GM18907 (cell line): ENCODE measurements around the gene TMEM135.
"Not testable (repeated sequence)": the region's sequence is repeated elsewhere in the genome, so short reads cannot be mapped to it uniquely, and the experiment has no call there.

Experiments used
- ATAC-seq: cut with Tn5 transposase; IDR thresholded peaks from one replicate; pipeline ENCODE4 v1.9.1; 2021; ENCODE audit warnings: mild to moderate bottlenecking, moderate library complexity; ENCODE audit not compliant: unreplicated experiment

TMEM135 gene

DNA sequence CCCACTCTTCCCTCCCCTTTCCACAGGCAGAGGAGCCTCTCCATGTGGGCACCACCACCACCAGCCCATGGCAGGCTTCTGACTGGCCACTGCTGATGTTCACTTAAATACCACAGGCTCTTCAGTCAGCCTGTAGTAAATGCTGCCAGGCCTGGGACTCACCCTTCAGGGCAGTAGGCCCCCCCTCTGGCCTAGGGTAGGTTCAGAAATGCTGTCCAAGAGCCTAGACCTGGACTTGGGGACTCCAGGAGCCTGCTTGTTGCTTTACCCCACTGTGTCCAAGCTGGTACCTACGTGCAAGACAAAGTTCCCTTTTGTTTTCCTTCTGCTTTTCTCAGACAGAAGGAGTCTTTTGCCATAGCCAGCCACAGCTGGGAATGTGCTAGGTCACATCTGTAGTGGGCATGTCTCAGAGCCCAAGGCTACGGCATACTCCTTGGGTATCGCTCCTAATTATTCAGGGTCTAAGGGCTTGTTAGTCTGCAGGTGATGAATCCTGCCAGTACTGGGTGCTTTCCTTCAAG lies 38.6 kb downstream of the TMEM135 start:
- no peak for ATAC-seq

GRCh38 chr11:87076874-87077429 lies 39.2 kb downstream of the TMEM135 start:
- no peak for ATAC-seq

DNA sequence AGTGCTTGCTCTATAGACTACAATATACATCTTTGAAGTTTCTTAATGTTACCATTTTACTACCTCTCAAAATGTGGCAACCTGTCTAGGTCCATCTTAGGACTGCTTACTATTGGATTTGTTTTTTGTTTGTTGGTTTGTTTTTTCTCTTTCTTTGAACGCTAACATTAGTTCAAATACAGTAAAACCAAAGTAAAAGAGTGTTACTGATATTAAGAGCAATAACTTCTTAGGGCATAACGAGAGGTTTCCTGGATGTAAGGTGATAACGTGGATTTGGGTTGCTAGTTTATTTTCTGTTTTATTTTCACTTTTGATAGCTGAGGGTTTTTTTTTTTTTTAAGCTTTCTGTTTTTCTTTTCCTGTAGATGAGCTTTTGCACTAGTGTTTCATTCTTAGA lies 43.6 kb downstream of the TMEM135 start:
- ATAC-seq, result peak; percentile 65

DNA sequence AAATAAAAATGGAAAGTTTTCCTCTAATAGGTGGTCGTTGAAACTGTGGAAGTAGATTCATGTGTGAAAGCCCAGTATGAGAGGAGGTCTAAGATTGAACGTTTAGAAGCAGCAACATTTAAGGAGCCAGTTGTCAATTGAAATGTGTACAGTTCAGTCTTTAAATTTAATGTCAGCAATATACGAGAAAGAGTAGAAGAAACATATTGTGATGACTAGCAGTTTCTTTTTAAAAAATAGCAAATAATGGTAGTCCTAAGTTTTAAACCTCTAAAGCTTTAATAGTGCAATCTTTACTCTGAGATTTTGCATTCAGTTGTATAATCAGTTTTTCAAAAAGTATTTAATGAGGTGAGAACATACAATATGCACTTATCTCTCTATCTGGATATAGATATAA lies 44.9 kb downstream of the TMEM135 start:
- no peak for ATAC-seq

GRCh38 chr11:87083029-87083428 lies 45.3 kb downstream of the TMEM135 start:
- no peak for ATAC-seq

DNA sequence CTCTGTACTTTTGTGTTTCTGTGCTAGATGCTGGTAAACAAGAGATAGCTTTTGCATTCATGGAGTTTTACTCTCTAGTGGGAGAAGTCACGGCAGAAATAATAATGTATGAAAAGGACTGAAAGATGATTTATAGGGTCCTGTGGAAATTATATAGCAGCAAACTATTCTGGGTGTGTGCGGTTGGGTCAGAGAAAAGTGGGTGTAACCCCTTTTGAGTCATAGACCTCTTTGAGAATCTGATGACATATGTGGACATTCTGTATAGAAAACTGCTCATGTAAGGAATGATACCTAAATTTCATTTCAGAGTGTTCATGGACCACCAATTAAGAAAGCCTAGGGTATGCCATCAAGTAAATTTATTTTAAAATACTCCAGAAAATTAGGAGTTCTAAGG lies 54.4 kb downstream of the TMEM135 start:
- no peak for ATAC-seq

- ATAC-seq, result no peak
These were observed 54.8 kb downstream of the TMEM135 start for GRCh38 chr11:87092567-87092966.

GRCh38 chr11:87097582-87097981 lies 59.8 kb downstream of the TMEM135 start:
- peak; percentile 96 for ATAC-seq

GRCh38 chr11:87101956-87102580 lies 64.3 kb downstream of the TMEM135 start:
- no peak for ATAC-seq

GRCh38 chr11:87105826-87106225 lies 68.1 kb downstream of the TMEM135 start:
- ATAC-seq, result not testable (repeated sequence)

DNA sequence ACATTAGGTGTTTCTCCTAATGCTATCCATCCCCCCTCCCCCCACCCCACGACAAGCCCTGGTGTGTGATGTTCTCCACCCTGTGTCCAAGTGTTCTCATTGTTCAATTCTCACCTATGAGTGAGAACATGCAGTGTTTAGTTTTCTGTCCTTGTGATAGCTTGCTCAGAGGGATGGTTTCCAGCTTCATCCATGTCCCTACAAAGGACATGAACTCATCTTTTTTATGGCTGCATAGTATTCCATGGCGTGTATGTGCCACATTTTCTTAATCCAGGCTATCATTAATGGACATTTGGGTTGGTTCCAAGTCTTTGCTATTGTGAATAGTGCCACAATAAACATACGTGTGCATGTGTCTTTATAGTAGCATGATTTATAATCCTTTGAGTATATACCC lies 69.6 kb downstream of the TMEM135 start:
- ATAC-seq, result not testable (repeated sequence)

GRCh38 chr11:87110443-87111131 lies 72.9 kb downstream of the TMEM135 start:
- no peak for ATAC-seq

DNA sequence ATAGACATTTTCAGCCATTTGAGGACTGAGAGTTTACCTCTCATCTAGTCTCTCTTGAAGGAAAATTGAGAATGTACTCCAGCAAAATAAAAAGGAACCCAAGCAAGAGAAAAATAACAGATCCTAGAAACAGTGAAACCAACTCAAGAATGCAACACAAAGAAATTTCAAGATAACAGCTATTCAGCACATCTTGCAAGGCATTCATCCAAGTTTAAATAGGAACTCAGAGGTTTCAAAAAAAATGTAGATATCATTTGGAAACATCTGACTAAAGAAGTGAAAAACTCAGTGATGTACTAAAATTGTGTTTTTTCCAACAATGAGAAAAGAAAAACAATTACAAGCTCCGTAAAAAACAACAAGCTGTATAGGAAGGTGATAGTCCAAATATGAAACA lies 76.4 kb downstream of the TMEM135 start:
- no peak for ATAC-seq

DNA sequence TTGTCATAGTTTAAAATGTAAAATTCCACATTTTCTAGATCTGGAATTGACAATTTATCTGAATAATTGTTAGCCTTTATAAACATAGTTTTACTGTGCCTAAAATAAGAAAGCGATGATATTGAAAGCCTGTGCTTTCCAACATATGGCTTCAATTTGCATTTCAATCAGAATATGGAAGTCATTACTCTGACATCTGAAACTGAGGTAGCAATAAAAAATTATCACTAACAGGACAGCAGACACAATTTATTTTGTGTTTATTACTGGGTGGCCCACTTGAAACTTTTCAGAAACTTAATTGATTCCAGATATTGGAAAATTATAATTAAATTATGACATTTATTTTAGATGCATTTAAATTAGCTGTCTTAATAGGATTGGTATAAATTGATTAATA lies 78.5 kb downstream of the TMEM135 start:
- no peak for ATAC-seq

- ATAC-seq, result no peak
These were observed 83.2 kb downstream of the TMEM135 start for GRCh38 chr11:87120937-87121336.

DNA sequence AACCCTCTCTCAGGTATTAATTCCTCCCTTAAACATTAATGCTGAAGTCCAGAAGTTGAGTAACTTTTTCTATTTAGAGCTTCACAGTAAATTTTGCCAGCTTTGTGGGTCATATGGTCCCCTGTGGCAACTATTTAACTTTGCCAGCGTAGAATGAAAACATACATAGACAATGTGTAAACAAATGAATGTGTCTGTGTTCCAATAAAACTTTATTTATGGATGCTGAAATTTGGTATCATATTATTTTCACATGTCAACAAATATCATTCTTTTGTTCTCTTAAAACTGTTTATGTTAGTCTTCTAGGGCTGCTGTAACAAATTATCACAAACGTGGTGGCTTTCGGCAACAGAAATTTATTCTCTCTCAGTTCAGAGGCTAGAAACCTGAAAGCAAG lies 85.1 kb downstream of the TMEM135 start:
- no peak for ATAC-seq

GRCh38 chr11:87125257-87125656 lies 87.5 kb downstream of the TMEM135 start:
- ATAC-seq, result no peak

- no peak for ATAC-seq
These were observed 89.4 kb downstream of the TMEM135 start for GRCh38 chr11:87127101-87127500.

DNA sequence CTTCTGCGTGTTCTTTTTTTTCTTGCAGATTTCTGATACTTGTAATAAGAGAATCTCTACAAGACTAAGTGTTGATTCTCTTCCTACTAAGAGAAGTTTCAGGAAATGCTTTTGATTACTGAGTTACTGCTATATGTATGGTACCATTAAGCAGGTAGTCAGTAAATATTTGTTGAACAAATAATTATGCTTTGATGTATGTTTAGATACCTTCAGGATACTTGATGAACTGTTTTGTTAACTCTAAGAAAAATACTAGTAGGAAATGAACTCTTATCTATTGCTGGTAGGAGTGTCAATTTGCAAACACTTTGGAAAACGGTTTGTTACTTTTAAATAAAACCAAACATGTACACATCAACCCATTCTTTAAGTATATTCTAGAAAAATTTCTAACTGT lies 90.6 kb downstream of the TMEM135 start:
- ATAC-seq, result no peak

DNA sequence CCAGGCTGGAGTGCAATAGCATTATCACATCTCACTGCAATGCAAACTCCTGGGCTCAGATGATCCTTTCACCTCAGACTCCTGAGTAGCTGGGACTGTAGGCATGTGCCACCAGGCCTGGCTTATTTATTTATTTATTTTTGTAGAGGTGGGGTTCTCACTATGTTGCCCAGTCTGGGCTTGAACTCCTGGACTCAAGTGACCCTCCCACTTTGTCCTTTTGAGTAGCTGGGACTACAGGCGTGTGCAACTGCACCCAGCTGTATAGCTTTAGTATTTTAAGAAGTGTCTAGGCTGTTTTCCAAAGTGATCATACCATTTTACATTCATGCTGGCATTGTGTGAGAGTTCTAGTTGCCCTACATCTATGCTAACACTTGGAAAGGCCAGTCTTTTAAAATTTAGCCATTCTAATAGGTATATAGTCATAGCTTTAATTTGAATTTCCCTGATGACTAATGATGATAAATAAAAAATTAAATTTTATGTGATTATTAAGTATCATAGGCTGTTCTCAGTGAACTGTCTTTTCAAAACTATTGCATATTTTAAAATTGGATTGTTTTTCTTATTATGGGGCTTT lies 96.9 kb downstream of the TMEM135 start:
- no peak for ATAC-seq

- no peak for ATAC-seq
These were observed 98.5 kb downstream of the TMEM135 start for GRCh38 chr11:87136236-87136635.

- no peak for ATAC-seq
These were observed 100.0 kb downstream of the TMEM135 start for GRCh38 chr11:87137711-87138110.
